ENCODE data around the gene IRAK1BP1.

- TF ChIP-seq CTCF (IDR thresholded peaks at IDR 0.05) = no peak
- TF ChIP-seq SREBF2 (IDR thresholded peaks at IDR 0.05) = no peak
- TF ChIP-seq REST (IDR thresholded peaks at IDR 0.05) = no peak
- no peak for TF ChIP-seq RFX5 (IDR thresholded peaks at IDR 0.05)
- TF ChIP-seq MYC (IDR thresholded peaks at IDR 0.05; ENCODE audit: borderline replicate concordance, low read length) = no peak
- TF ChIP-seq RCOR1 (IDR thresholded peaks at IDR 0.05; ENCODE audit: low read depth, low read length) = no peak
- no peak for TF ChIP-seq POLR2A (IDR thresholded peaks at IDR 0.05; ENCODE audit: low read length)
- no peak for TF ChIP-seq TFCP2L1 (CRISPR knock-in tag; IDR thresholded peaks at IDR 0.05)
- TF ChIP-seq KDM1A (IDR thresholded peaks at IDR 0.05; ENCODE audit: low read depth) = no peak
- TF ChIP-seq MAZ (IDR thresholded peaks at IDR 0.05; ENCODE audit: borderline replicate concordance, low read depth, low read length) = no peak
- no peak for TF ChIP-seq RAD21 (conservative IDR thresholded peaks at IDR 0.05 in 1 of 2, IDR thresholded peaks at IDR 0.05 in 1 of 2)
- no peak for TF ChIP-seq CEBPB (IDR thresholded peaks at IDR 0.05)
- no peak for TF ChIP-seq HDAC2 (IDR thresholded peaks at IDR 0.05)
- no peak for TF ChIP-seq POLR2AphosphoS2 (conservative IDR thresholded peaks at IDR 0.05; ENCODE audit: low read length)
These were observed 68.2 kb downstream of the IRAK1BP1 start for GRCh38 chr6:78935553-78935952.
